Kidney epithelial cell (primary cell): Measurements from ENCODE around the gene C14orf132. TPM values are rescaled to one million over a fixed set of nuclear protein-coding genes. Genes with fewer than 3 reads are reported as not detected.

ENCODE experiments used
- DNase-seq: peaks from one replicate; pipeline ENCODE4 v3.0.0-alpha.2; 2010; ENCODE audit warnings: low read depth
- H3K27me3 ChIP-seq: 2 replicates; pipeline ENCODE4 v1.6.0; 2011; ENCODE audit warnings: low read length; ENCODE audit not compliant: control insufficient read depth, insufficient read depth
- H3K36me3 ChIP-seq: 2 replicates; pipeline ENCODE4 v1.5.1; 2011; ENCODE audit warnings: low read length; ENCODE audit not compliant: control insufficient read depth, insufficient read depth
- H3K4me3 ChIP-seq: 2 replicates; pipeline ENCODE4 v1.5.1; 2011; ENCODE audit warnings: low read depth, mild to moderate bottlenecking, control low read depth, low read length
- total RNA-seq: library from RNA; depleted of rRNA; stranded (reverse); fragments of >200 nt; gene quantifications from 2 replicates; pipeline ENCODE4 v1.2.3, GENCODE V29; 2015
- TF ChIP-seq, protein P1 (sequence below): IDR thresholded peaks from 2 replicates; pipeline ENCODE4 v1.5.1; 2011; ENCODE audit warnings: mild to moderate bottlenecking, moderate library complexity, low read length, control low read depth, inconsistent platforms; ENCODE audit not compliant: insufficient read depth, poor library complexity, severe bottlenecking

Gene C14orf132
- total RNA-seq, 1 donor from 2014 or later, result 8.4 TPM

DNA sequence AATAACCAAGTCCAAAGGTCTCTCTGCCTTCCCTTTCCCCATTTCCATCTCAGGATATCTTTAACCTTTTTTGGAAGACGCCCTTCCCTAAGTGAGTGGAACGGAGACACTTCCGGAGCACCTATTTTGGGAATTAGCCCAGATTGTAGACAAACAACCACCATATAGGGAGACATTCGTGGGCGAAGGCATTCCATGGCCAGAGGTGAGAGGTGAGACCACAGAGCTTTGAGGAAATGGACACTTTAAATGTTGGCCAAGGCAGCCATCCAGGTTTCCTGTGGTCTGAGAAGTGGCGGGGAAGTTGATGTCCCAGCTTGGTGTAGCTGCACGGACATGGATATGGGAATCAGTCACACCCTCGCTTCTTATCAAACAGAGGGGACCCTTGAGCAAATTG lies 96.1 kb downstream of the C14orf132 start:
- no peak for DNase-seq
- TF ChIP-seq, protein P1, sequence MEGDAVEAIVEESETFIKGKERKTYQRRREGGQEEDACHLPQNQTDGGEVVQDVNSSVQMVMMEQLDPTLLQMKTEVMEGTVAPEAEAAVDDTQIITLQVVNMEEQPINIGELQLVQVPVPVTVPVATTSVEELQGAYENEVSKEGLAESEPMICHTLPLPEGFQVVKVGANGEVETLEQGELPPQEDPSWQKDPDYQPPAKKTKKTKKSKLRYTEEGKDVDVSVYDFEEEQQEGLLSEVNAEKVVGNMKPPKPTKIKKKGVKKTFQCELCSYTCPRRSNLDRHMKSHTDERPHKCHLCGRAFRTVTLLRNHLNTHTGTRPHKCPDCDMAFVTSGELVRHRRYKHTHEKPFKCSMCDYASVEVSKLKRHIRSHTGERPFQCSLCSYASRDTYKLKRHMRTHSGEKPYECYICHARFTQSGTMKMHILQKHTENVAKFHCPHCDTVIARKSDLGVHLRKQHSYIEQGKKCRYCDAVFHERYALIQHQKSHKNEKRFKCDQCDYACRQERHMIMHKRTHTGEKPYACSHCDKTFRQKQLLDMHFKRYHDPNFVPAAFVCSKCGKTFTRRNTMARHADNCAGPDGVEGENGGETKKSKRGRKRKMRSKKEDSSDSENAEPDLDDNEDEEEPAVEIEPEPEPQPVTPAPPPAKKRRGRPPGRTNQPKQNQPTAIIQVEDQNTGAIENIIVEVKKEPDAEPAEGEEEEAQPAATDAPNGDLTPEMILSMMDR, result no peak
- H3K36me3 ChIP-seq, result no peaks in the 10 kb centered on the region
- no peak overlapping the region for H3K4me3 ChIP-seq
- H3K27me3 ChIP-seq, result no peaks in the 10 kb centered on the region

DNA sequence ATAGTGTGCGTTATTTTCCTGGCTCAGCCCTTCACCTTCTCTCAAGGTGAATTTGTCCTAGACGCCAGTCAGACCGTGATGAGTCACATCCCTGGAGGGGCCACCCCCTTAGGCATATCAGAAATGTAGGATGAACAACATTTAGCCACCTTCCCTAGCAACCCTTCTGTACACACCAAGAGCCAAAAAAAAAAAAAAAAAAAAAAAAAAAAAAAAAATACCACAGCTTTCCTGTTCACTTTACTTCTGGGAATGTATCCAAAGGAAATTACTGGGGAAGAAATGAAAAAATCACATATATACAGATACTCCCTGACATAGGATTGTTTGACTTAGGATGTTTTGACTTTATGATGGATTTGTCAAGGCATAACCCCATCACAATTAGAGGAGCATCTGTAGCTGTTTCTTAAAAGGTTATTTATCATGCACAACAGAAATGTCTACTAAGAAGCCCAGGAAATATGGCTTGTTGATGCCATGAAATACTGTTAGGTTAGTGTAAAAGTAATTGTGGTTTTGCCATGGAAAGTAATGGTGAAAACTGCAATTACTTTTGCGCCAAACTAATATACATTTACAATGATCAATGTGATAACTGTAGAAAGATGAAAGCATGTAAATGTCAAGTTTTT lies 97.3 kb downstream of the C14orf132 start:
- TF ChIP-seq, protein P1, result no peak

DNA sequence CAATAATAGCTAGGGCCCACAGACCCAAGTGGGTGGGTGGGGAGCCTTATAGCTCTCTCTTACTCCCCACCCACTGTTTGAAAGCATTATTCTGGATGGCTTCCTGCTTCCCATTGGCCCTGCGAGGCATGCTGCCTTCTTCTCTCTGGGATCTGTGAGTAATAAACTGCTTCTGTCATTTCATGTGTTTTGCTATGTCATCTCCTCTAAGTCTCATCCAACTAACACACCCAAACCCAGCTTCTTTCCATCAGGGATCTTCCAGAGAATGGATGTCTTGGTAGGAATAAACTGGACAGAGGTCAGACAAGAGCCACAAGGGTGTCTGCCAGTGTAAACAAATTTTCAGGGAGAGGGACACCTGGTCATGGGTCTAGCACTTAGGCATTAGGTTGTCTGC lies 99.1 kb downstream of the C14orf132 start:
- DNase-seq, result no peak
- Histone ChIP-seq H3K4me3 (no peak overlapping the region), H3K27me3 (no peaks in the 10 kb centered on the region), H3K36me3 (no peaks in the 10 kb centered on the region)
- TF ChIP-seq, protein P1, result no peak

More for the DNA sequence above, 97.3 kb downstream of the C14orf132 start:
- DNase-seq, result no peak
- Histone ChIP-seq H3K36me3 (no peaks in the 10 kb centered on the region), H3K27me3 (no peaks in the 10 kb centered on the region), H3K4me3 (no peak overlapping the region)

DNA sequence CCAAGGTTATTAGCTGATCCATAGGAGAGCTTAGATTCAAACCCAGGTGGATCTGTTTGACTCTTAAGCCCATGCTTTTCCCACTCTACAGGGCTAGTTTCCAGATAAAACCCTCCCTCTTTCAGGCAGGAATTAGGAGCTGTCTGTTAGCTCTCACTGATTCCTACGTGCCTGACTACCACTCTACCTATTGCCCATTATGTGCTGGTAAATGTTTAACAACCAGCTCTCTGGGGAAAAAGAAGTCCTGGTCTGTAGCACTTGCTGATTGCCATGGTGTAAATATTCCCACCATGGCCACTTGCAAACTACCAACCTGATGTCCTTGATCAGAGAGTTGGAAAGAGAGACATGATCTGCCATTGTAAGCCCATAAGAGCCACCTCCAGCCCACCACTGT lies 100.0 kb downstream of the C14orf132 start:
- H3K27me3 ChIP-seq, result no peaks in the 10 kb centered on the region
- no peak overlapping the region for H3K4me3 ChIP-seq
- no peaks in the 10 kb centered on the region for H3K36me3 ChIP-seq
- TF ChIP-seq, protein P1, result no peak
- no peak for DNase-seq

DNA sequence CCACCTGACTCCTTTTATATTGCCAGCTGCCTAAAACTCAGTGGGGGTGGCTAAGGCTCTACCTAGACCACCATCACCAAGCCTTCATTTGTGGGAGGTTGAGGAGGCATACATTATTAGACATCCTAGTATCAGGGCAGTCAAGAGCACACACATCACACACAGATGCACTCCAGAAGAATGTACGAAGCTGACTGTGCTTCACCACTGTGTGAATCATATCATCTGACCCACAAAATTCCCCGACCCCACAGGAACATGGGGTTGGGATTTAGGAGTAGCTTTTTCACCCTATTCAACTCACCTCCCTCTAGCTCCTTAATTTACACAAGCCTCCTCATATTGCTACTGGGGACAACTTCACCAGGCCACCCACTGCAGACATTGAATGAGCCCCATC lies 100.7 kb downstream of the C14orf132 start:
- TF ChIP-seq, protein P1, result no peak
- Histone ChIP-seq H3K36me3 (no peaks in the 10 kb centered on the region), H3K4me3 (no peak overlapping the region), H3K27me3 (no peaks in the 10 kb centered on the region)
- no peak for DNase-seq

DNA sequence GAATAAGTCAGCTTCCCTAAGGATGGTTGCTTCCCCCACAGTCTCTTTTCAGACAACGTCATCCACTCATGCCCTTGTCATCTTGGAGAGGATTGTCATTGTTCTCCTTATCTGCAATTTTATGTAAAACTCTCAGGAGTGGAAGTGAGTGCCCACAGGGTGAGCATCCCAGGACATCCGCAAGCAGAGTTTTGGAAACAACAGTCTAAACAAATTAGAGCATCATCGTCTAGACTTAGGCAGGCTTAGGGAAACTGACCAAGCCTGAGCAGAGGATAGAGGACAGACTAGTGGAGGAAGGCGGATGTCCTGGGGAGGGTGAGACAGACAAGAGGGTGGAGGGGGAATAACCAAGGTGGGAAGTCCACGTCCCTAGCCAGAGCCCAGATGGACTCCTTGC lies 101.8 kb downstream of the C14orf132 start:
- H3K27me3 ChIP-seq, result no peaks in the 10 kb centered on the region
- TF ChIP-seq, protein P1, result no peak
- H3K4me3 ChIP-seq, result no peak overlapping the region
- H3K36me3 ChIP-seq, result no peaks in the 10 kb centered on the region
- DNase-seq, result no peak
